GM12864 (cell line): ENCODE results near the gene ATR.

Experiments
- DNase-seq: peaks from one replicate; pipeline ENCODE4 v3.0.0-alpha.2; 2011; ENCODE audit warnings: low read depth
- H3K4me3 ChIP-seq: 2 replicates; pipeline ENCODE4 v1.5.1; 2011; ENCODE audit warnings: mild to moderate bottlenecking, low read depth, low read length, control low read depth
- TF ChIP-seq, protein P1 (sequence below): IDR thresholded peaks from 2 replicates; pipeline ENCODE4 v1.5.1; 2011; ENCODE audit warnings: low read depth, mild to moderate bottlenecking, moderate library complexity, low read length, control low read depth, inconsistent platforms; ENCODE audit errors: missing control alignments

ATR gene

DNA sequence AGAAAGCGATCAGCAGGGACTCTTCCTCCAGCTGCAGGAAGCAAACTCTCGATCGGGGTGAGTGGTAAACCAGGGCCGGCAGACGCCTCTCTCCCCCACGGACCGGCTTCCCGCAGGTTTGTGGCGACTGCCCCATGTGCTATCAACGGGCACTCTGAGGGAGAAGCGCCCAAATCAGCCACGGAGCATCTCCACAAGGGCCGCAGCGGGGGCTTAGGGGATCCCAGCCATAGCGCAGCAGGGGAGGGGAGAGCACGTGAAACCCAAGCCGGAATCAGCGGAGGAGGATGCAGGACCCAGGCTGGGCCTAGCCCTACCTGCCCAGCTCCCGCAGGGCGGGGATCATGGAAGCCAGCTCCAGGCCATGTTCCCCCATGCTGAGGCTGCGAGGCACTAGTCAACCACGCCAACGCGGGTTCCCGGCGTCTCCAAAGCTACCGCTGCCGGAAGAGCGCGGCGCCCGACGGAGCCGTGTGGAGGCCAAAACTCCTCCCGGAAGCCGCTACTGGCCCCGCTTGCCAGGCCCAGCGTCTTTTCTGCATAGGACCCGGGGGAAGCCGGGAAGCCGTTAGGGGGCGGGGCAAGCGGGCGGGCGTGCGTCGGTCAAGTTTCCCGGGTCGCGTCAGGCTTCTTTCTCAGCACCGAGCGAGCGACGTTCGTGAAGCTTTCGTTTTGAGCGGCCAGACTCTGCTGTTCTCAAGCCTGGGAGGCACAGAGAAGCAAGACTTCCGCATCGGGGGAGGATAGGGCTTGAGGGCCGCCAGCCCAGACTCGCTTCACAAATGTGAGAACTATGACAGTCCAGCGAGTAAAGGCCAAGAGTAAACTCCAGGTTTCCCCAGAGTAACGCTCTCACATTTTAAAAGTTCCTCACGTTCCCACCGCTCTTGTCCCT, at the start of gene ATR:
ATR (minus strand) TSS at position 405 of the 895 bp plus-strand sequence; CDS start at position 376, 29 bp downstream.
- TF ChIP-seq, protein P1, sequence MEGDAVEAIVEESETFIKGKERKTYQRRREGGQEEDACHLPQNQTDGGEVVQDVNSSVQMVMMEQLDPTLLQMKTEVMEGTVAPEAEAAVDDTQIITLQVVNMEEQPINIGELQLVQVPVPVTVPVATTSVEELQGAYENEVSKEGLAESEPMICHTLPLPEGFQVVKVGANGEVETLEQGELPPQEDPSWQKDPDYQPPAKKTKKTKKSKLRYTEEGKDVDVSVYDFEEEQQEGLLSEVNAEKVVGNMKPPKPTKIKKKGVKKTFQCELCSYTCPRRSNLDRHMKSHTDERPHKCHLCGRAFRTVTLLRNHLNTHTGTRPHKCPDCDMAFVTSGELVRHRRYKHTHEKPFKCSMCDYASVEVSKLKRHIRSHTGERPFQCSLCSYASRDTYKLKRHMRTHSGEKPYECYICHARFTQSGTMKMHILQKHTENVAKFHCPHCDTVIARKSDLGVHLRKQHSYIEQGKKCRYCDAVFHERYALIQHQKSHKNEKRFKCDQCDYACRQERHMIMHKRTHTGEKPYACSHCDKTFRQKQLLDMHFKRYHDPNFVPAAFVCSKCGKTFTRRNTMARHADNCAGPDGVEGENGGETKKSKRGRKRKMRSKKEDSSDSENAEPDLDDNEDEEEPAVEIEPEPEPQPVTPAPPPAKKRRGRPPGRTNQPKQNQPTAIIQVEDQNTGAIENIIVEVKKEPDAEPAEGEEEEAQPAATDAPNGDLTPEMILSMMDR = no peak
- DNase-seq = peak; percentile 90
- peak within 1 kb of the TSS; percentile 92 for H3K4me3 ChIP-seq

DNA sequence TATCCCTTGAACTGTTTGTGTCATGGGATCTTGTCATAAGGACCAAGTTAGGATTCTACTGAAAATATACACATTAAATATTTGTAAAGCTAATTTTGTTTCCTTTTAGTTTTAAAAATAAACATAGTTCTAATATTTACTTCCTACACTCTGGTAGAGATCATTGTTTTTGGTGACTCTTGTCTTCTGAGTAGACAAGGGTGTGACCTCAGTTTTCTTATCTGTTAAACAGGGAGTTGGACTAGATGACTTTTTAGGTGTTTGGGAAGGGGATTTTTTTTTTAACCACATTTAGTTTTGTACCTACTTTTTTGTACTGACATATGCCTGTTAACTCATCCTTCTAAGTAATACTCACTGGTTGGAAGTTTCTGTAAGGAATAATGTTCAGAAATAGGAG, 48.4 kb upstream of the ATR start:
- DNase-seq = no peak
- H3K4me3 ChIP-seq = no peak overlapping the region
- TF ChIP-seq, protein P1 = no peak

DNA sequence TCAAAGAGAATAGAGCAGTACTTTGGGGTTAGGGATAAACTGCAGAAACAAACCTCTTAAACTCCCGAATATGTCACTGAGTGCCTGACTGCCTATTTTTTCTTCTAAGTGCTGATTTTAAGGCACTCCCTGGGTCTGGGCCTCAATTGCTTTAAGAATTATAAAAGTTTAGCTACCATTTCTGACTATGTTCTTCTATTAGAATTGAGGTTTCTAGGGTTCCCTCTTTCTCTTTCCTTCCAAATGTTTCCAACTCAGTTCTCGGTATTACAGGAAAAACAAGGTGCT, 46.6 kb upstream of the ATR start:
- no peak overlapping the region for H3K4me3 ChIP-seq
- TF ChIP-seq, protein P1 = no peak
- DNase-seq = no peak

DNA sequence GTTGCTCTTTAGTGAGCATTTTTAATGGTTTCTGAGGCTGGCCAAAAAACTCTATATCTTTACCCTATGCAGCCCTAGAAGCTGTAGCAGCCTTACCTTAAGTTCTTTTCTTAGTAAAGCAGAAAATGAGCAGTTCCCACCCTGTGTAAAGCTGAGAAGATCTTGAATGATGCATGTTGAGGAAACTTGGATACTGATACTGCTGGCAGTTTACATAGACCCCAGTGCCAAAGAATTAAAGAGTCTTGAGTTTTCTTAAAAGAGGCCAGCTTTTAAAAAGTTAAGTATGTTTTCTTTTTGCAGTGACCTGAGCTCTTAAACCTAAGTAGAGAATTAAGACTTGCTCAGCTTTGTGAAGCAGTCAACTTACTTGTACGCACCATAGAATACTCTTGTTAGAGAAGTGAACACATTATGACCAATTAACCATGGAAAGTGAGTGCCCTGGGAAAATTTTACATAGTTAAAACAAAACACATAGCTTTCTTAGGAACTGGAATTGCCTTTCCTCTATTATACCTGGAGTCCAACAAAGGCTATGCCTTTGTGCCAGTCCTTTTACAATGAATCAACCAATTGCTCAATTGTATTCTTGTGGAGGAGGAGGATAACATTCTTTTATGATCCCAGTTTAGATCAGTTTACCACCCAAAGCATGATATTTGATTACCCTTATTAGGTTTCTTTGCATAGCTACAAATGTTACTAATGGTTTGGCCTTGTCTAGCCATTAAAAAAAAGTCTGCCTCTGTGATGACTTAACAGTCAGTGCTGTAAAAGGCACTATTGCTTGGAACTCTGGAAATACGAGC, 46.0 kb upstream of the ATR start:
- H3K4me3 ChIP-seq = no peak overlapping the region
- TF ChIP-seq, protein P1 = no peak
- no peak for DNase-seq

DNA sequence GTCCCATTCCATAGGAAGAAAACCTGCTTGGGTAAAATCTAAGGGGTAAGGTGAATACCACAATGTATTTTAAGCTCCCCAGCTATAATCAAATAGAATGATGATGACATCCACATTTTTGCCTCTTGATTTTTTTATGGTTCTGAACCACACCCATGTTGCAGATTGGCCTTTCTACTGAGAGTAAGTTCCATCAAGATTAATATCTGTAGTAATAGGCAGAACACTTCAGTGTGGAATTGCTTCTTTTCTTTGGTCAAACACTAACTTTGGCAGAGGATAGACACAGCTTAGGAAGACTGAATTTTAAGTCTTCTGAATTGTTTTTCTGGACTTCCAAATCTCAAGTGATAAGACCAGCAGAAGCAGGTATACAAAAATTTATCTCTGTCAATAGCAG, 44.7 kb upstream of the ATR start:
- H3K4me3 ChIP-seq = no peak overlapping the region
- no peak for DNase-seq

DNA sequence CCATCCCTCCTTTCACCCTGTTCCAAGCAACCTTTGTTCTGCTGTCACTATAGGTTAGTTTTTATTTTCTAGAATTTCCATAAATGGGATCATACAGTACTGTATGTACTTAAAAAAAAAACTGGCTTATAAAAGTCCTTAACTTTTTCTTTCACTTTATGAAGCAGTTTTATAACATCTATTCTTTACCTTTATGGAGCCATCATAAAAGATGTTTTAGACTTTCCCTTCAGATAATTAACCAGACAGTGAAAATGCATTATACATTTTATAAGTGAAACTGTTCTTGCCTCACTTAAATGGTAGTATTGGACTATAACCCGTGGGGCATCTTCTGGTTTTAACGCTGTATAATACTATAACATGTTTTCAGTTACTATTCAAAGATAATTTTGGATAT, 43.9 kb upstream of the ATR start:
- H3K4me3 ChIP-seq = no peak overlapping the region
- no peak for DNase-seq
- TF ChIP-seq, protein P1 = no peak

More for the DNA sequence above, 44.7 kb upstream of the ATR start:
- TF ChIP-seq, protein P1 = no peak
